Measurements from ENCODE around the gene NR2F2.

DNA sequence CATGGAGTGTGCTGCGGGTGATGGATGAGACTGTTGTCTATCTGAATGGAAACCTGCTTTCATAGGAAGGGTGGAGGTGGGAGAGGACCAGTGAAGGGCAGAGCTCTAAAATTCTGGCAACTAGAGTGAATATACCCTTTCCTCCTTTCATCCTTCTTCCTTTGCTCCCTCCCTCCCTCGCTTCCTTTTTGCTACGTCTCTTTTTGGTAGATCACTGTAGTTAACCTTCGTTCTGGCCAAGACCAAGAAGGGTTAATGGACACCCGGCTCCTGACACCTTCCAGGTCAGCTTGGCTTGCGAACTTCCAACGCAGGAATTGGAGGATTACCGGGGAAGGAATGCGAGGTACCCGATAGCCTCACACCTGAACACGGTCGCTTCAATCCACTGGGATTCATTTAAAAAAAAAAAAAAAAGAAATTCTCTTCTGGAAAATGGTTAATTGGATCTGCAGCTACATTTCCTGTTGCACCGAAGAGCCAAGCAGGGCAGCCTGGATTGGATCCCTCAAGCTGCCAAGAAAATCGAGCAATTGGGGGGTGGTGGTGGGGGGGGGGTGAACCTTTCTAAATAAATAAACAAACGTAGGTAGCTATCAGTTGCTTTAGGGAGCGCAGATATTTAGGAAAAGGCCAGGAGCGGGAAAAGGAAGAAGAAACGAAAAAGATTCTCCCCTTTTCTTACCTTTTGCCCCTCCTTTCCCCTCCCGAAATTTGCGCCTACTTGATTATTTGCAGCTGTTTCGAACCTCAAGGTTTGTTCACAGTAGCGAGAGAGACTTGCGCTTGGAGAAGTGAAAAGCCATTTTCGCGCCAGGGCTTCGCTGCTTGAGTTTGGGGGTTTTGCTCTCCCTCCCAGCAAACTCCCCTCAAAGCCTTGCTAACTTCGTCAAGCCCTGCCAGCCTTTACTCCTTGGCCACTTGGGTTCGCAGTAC lies 9.5 kb upstream of the NR2F2 start:
- TF ChIP-seq, protein P1, sequence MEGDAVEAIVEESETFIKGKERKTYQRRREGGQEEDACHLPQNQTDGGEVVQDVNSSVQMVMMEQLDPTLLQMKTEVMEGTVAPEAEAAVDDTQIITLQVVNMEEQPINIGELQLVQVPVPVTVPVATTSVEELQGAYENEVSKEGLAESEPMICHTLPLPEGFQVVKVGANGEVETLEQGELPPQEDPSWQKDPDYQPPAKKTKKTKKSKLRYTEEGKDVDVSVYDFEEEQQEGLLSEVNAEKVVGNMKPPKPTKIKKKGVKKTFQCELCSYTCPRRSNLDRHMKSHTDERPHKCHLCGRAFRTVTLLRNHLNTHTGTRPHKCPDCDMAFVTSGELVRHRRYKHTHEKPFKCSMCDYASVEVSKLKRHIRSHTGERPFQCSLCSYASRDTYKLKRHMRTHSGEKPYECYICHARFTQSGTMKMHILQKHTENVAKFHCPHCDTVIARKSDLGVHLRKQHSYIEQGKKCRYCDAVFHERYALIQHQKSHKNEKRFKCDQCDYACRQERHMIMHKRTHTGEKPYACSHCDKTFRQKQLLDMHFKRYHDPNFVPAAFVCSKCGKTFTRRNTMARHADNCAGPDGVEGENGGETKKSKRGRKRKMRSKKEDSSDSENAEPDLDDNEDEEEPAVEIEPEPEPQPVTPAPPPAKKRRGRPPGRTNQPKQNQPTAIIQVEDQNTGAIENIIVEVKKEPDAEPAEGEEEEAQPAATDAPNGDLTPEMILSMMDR (IDR thresholded peaks at IDR 0.05) = no peak
- TF ChIP-seq POLR2A (IDR thresholded peaks at IDR 0.05) = no peak

Data from right lobe of liver (tissue), 4 donors.